ENCODE measurements around the gene OR2D2.
"Not testable (repeated sequence)": the region's sequence is repeated elsewhere in the genome, so short reads cannot be mapped to it uniquely, and the experiment has no call there.

- TF ChIP-seq YY1 (IDR thresholded peaks at IDR 0.05; ENCODE audit: insufficient read depth, insufficient read length); SUZ12 (IDR thresholded peaks at IDR 0.05; ENCODE audit: extremely low read depth, insufficient read depth, insufficient read length); ZNF274 (IDR thresholded peaks at IDR 0.05; ENCODE audit: low read depth, low read length): not testable (repeated sequence)
These were observed 4.6 kb downstream of the OR2D2 start for GRCh38 chr11:6887711-6888110.

Measured in NT2/D1 (cell line).